Stimulated activated CD8-positive, alpha-beta memory T cell treated with anti-CD3 and anti-CD28 coated beads, Interleukin-4, amount 100 ng/mL, for 24 hours (primary cell): ENCODE results near the gene DSCAM.
"Not testable (repeated sequence)": the region's sequence is repeated elsewhere in the genome, so short reads cannot be mapped to it uniquely, and the experiment has no call there.

Experiments
- DNase-seq: peaks from one replicate; pipeline ENCODE4 v3.0.0-alpha.2; 2020; ENCODE audit warnings: low read depth

Gene DSCAM

GRCh38 chr21:40049031-40049930 lies 797.7 kb downstream of the DSCAM start:
- no peak for DNase-seq

- DNase-seq: no peak
Observed at GRCh38 chr21:40047993-40048730, 798.8 kb downstream of the DSCAM start.

GRCh38 chr21:40047211-40047610 lies 799.7 kb downstream of the DSCAM start:
- no peak for DNase-seq

GRCh38 chr21:40043866-40044265 lies 803.1 kb downstream of the DSCAM start:
- no peak for DNase-seq

GRCh38 chr21:40043423-40043822 lies 803.5 kb downstream of the DSCAM start:
- no peak for DNase-seq

- no peak for DNase-seq
Observed at GRCh38 chr21:40041446-40041845, 805.5 kb downstream of the DSCAM start.

GRCh38 chr21:40033156-40033782 lies 813.7 kb downstream of the DSCAM start:
- DNase-seq: not testable (repeated sequence)

GRCh38 chr21:40029888-40030287 lies 817.1 kb downstream of the DSCAM start:
- DNase-seq: no peak

- DNase-seq: not testable (repeated sequence)
Observed at GRCh38 chr21:40028393-40028792, 818.6 kb downstream of the DSCAM start.

GRCh38 chr21:40021558-40022351 lies 825.2 kb downstream of the DSCAM start:
- DNase-seq: no peak

GRCh38 chr21:40020651-40021050 lies 826.3 kb downstream of the DSCAM start:
- DNase-seq: no peak

GRCh38 chr21:40018871-40019475 lies 828.0 kb downstream of the DSCAM start:
- DNase-seq: no peak

- DNase-seq: no peak
Observed at GRCh38 chr21:40016667-40017066, 830.3 kb downstream of the DSCAM start.

- DNase-seq: no peak
Observed at GRCh38 chr21:40016234-40016633, 830.7 kb downstream of the DSCAM start.

GRCh38 chr21:40015818-40016217 lies 831.1 kb downstream of the DSCAM start:
- no peak for DNase-seq

- no peak for DNase-seq
Observed at GRCh38 chr21:40014394-40014793, 832.6 kb downstream of the DSCAM start.

- DNase-seq: no peak
Observed at GRCh38 chr21:40013001-40013735, 833.8 kb downstream of the DSCAM start.

GRCh38 chr21:40011371-40011770 lies 835.6 kb downstream of the DSCAM start:
- no peak for DNase-seq

- DNase-seq: no peak
Observed at GRCh38 chr21:40002978-40003377, 844.0 kb downstream of the DSCAM start.

GRCh38 chr21:39984286-39984991 lies 862.5 kb downstream of the DSCAM start:
- DNase-seq: no peak
